ENCODE data around the gene UBQLN4.
A peak's percentile ranks its signal among the peaks of the same experiment; 100 is the strongest.

The UBQLN4 gene

GRCh38 chr1:156006666-156007376 lies 46.8 kb downstream of the UBQLN4 start:
- DNase-seq: no peak

GRCh38 chr1:156004843-156005584 lies 48.6 kb downstream of the UBQLN4 start:
- DNase-seq: peak in 2 of 6 experiments; percentile 18 to 26

- no peak for DNase-seq
These were observed 49.7 kb downstream of the UBQLN4 start for GRCh38 chr1:156003923-156004188.

DNA sequence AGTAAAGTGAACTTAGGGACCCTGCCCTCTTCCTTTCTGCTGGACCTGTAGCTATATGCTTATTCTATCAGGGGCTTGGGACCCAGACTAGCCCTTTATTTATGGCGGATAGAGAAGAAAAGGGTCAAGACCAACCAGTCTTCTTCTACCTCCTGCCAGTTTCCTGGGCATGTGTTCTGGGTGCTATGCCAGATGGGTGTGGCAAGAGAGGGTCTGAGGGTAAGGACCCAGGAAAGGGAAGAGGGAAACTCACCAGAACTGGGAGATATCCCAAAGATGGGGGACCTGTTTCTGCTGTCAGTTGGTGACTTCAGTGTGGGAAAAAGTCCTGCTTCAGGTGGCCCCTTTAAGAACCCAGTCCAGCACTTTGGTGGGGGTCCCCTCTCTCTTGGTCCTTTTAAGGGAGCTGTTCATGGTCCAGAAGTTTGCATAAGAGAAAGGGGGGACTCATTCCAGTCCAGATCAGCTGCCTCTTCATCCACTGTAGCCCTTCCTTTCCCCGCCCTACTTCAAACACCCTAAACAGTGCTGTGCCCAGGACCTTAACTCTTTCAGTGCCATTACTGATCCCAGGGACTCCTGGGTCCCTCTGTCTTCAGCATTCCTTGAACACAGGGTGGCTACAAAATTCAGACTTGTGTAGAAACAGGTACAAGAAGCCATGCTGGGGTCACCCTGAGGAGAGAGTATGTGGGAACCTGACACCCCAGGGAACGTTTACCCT lies 51.2 kb downstream of the UBQLN4 start:
- no peak for DNase-seq

GRCh38 chr1:156001662-156002171 lies 51.9 kb downstream of the UBQLN4 start:
- no peak for DNase-seq

DNA sequence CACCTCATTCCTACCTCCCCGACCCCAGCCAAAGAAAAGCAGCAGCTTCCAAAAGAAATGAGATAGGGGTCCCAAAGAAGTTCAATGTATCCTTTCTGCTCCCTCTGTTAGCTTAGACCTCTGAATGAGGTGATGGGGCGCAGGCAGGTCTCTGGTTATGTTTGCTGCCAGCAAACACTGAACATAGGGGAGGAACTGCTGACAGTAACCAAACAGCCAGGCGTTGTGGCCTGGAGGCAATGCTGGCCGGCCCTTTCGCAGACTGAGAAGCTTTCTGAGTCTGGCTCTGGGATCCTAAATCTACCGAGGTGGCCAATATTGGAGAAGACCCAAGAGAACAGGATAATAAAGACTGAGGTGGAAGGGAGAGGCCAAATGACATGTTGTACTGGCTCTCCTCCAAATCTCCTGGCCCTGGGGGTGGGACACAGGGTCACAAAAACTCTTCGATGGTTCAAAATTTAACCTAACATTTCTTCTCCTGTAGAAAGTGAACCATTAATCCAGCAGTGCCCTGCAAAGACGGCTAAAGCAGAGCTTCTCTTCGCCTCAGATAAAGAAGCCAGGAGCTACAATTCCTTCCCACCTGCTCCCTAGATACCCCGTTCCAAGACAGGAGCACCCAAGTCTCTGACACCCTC lies 52.5 kb downstream of the UBQLN4 start:
- no peak for DNase-seq

DNA sequence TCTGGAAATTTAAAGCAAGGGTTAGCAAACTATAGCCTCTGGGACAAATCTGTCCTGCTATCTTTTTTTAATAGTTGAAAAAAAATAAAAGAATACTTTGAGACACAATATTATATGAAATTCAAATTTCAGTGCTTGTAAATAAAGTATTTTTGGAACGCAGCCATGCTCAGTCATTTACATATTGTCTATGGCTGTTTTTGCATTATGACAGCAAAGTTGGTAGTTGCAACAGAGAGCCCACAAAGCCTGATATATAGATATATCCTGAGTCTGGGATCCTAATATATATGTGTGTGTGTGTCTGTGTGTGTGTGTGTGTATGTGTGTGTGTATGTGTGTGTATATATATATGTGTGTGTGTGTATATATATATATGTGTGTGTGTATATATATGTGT lies 53.6 kb downstream of the UBQLN4 start:
- DNase-seq: no peak

DNA sequence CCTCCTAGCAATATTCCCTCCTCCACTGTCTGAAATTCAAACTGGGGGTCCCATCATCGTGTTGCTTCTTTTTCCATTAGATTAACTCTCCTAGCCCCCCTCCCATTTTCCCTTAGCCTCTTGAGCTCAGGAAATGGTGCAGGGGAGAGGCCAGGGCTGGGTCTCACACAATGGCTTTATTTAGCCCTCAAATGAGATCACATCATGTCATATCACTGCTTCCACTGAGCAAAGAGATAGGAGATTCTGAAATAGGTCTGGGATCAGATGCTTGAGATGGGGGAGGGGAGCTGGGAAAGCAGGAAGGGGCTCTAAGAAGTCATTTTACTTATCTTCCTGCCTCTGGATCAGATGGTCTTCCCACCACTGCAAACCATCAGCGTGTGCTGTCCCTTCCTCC lies 57.4 kb downstream of the UBQLN4 start:
- no peak for DNase-seq

- no peak for DNase-seq
These were observed 60.0 kb downstream of the UBQLN4 start for GRCh38 chr1:155993595-155993994.

- no peak for DNase-seq
These were observed 63.4 kb downstream of the UBQLN4 start for GRCh38 chr1:155990005-155990739.

DNA sequence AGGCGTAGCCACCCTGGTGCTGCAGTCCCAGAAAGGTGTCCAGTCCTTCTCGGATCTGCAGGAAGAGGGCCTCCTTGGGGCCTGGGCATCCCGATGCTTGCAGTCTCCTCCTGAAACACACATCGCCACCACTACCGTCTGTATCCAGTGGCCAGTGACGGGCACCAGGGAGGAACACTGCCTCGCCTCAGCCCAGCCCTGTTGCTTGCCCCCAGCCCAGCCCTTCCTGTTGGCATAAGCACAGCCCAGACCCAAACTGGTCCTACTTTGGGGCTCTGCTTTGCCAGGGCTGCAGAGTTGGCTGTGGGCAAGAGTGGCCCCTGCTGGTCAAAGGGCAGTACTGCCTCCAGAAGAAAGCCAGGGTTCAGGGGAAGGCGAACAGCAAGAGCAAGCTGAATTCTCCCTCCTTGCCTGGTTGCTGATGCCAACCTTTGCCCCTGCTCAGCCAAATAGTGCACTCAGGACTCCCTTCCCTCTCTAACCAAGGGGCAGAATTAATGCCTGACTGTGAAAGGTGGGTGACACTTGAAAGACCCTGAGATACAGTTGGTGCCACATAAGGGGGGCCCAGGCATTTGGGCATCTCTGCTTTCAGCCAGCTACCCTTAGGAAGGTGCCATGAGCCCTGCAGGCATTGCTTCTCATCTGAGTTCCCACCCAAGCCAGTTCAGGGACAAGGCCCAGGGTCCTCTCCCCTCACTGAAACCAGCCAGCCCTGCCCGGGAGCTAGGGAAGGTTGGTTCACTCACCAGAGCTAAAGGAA lies 64.2 kb downstream of the UBQLN4 start:
- DNase-seq: peak; percentile 61 to 83 (median 72)

Measured in stimulated activated naive CD4-positive, alpha-beta T cell (primary cell).